Stomach (tissue), 9 donors: ENCODE measurements around the gene ITGAD. TPM values are rescaled to one million over a fixed set of nuclear protein-coding genes. Genes with fewer than 3 reads are reported as not detected.

ENCODE experiments used
- DNase-seq, 2 donors: peaks; one replicate each; pipeline versions ENCODE4 v3.0.0 to v3.0.0-alpha.2; 2013 to 2019
- H3K27ac ChIP-seq, 5 donors: fragments of 200-600 bp in 4 of 5; sonication (generic) in 4 of 5; one replicate each; pipeline ENCODE4 v1.5.1; 2013 to 2019; ENCODE audit warnings: mild to moderate bottlenecking in 1 of 5, moderate library complexity in 1 of 5
- H3K27me3 ChIP-seq, 3 donors: fragments of 200-600 bp; sonication (generic); one replicate each; pipeline ENCODE4 v1.5.1; 2017 to 2019; ENCODE audit warnings: mixed run types in 1 of 3
- H3K36me3 ChIP-seq, 4 donors: fragments of 200-600 bp; sonication (generic); 1 replicate in 3 of 4; 2 replicates in 1 of 4; pipeline ENCODE4 v1.5.1; 2016 to 2019
- H3K4me1 ChIP-seq, 4 donors: fragments of 200-600 bp; sonication (generic); one replicate each; pipeline ENCODE4 v1.5.1; 2016 to 2019
- H3K4me3 ChIP-seq, 4 donors: fragments of 200-600 bp; sonication (generic) in 3 of 4; one replicate each; pipeline ENCODE4 v1.5.1; 2016 to 2019; ENCODE audit warnings: mild to moderate bottlenecking in 1 of 4
- H3K9me3 ChIP-seq, 4 donors: fragments of 200-600 bp; sonication (generic); one replicate each; pipeline ENCODE4 v1.5.1; 2016 to 2019
- CTCF ChIP-seq, 7 experiments: fragments of 450-650 bp in 4 of 7; fragments of 200-600 bp in 3 of 7; sonication (generic) in 3 of 7; IDR thresholded peaks; one replicate each; pipeline ENCODE4 v1.5.1; 2016 to 2019; ENCODE audit warnings: antibody characterized with exemption in 7 of 7, control low read depth in 2 of 7, mild to moderate bottlenecking in 1 of 7
- EP300 ChIP-seq: sonication (generic); formaldehyde crosslinking; IDR thresholded peaks from one replicate; pipeline ENCODE4 v1.6.1; 2017; ENCODE audit warnings: antibody characterized with exemption
- POLR2A ChIP-seq, 4 donors: fragments of 450-650 bp; IDR thresholded peaks; one replicate each; pipeline ENCODE4 v1.6.1; 2016; ENCODE audit warnings: antibody characterized with exemption in 4 of 4, control low read depth in 2 of 4, mild to moderate bottlenecking in 1 of 4, moderate library complexity in 1 of 4
- POLR2AphosphoS5 ChIP-seq, 3 donors: sonication (generic); formaldehyde crosslinking; IDR thresholded peaks; one replicate each; pipeline ENCODE4 v1.6.1; 2016; ENCODE audit warnings: antibody characterized with exemption in 3 of 3
- WGBS, 5 donors: extraction: QIAGEN DNeasy Blood & Tissue Kit in 3 of 5; methylation state at CpG; one replicate each; pipeline versions ENCODE4 v1.1.5 to v1.1.7; 2013 to 2018; 5-methylcytosine and 5-hydroxymethylcytosine counted together
- intact Hi-C: fragments of 100-400 bp; cut with DNase I; formaldehyde crosslinking; loops from one replicate; pipeline ENCODE4 v1.15.1; 2023; ENCODE audit warnings: low total_unique reads
- polyA plus RNA-seq, 3 donors: library from polyadenylated mRNA; stranded (reverse); fragments of 200-250 nt; gene quantifications; one replicate each; pipeline ENCODE4 v1.2.3, GENCODE V29; 2013
- total RNA-seq, 5 donors: library from RNA; depleted of rRNA; stranded (reverse); fragments of >200 nt; gene quantifications; one replicate each; pipeline versions ENCODE4 v1.1.0 to v1.2.3, GENCODE V29; 2014 to 2016
- donor health status: healthy with polysubstance abuse.
- donor health status: Bipolar disorder and iron deficiency.
- donor health status: healthy.

The ITGAD gene
- total and polyA plus RNA-seq, 8 donors, result 0.29 to 0.37 TPM; not detected in 6

GRCh38 chr16:31423241-31423640 is 30.1 kb downstream of the ITGAD start:
- DNase-seq, result no peak
- Histone ChIP-seq H3K4me1 (peaks cover 0 to 11% (median 9%) of the 10 kb centered on the region in 4 donors), H3K9me3 (no peaks in the 10 kb centered on the region), H3K27me3 (peaks cover 0 to 35% (median 6%) of the 10 kb centered on the region in 3 donors), H3K4me3 (no peak overlapping the region), H3K27ac (no peak overlapping the region), H3K36me3 (no peaks in the 10 kb centered on the region)
- intact Hi-C loops, result no loop called here
- TF ChIP-seq EP300 (no peak), POLR2AphosphoS5 (IDR thresholded peaks at IDR 0.05) (no peak), POLR2A (IDR thresholded peaks at IDR 0.05) (no peak), CTCF (IDR thresholded peaks at IDR 0.05) (no peak)
- 58 to 83% (median 77%) methylated on average over 3 of the region's 3 CpGs for WGBS, 5 donors

DNA sequence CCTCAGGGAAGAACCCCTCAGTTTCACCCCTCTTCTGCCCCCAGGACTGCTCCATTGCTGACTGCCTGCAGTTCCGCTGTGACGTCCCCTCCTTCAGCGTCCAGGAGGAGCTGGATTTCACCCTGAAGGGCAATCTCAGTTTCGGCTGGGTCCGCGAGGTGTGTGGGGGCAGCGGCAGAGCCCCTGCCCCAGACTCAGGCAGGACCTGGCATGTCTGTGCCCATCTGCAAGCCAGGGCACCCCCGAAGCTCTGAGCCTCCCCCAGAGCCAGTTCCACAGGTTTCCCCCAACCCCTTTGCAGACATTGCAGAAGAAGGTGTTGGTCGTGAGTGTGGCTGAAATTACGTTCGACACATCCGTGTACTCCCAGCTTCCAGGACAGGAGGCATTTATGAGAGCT is 30.7 kb downstream of the ITGAD start:
- Histone ChIP-seq H3K36me3 (no peaks in the 10 kb centered on the region), H3K4me3 (no peak overlapping the region), H3K9me3 (no peaks in the 10 kb centered on the region), H3K27me3 (peaks cover 0 to 30% (median 6%) of the 10 kb centered on the region in 3 donors), H3K4me1 (peaks cover 0 to 13% (median 11%) of the 10 kb centered on the region in 4 donors), H3K27ac (no peak overlapping the region)
- intact Hi-C loops, result no loop called here
- TF ChIP-seq CTCF (IDR thresholded peaks at IDR 0.05), result no peak
- no peak for TF ChIP-seq EP300
- TF ChIP-seq POLR2AphosphoS5 (IDR thresholded peaks at IDR 0.05), result no peak
- no peak for TF ChIP-seq POLR2A (IDR thresholded peaks at IDR 0.05)
- DNase-seq, result no peak
- 67 to 85% (median 80%) methylated on average over 10 to 12 of the region's 12 CpGs for WGBS, 5 donors

- Histone ChIP-seq H3K27ac (peak overlapping the region in 3 of 5 donors; percentile 31 to 62 (median 41)), H3K9me3 (no peaks in the 10 kb centered on the region), H3K27me3 (peaks cover 0 to 19% (median 3%) of the 10 kb centered on the region in 3 donors), H3K4me1 (peaks cover 0 to 19% (median 11%) of the 10 kb centered on the region in 4 donors), H3K4me3 (peak overlapping the region; percentile 40 to 45 (median 44)), H3K36me3 (no peaks in the 10 kb centered on the region)
- peak; percentile 60 to 80 for DNase-seq
- no peak for TF ChIP-seq EP300
- no peak for TF ChIP-seq CTCF (IDR thresholded peaks at IDR 0.05)
- no peak for TF ChIP-seq POLR2A (IDR thresholded peaks at IDR 0.05)
- no peak for TF ChIP-seq POLR2AphosphoS5 (IDR thresholded peaks at IDR 0.05)
- intact Hi-C loops, result no loop called here
- WGBS, 5 donors, result 17 to 38% (median 27%) methylated on average over 30 to 74 of the region's 83 CpGs
Observed at GRCh38 chr16:31427441-31428278, 34.5 kb downstream of the ITGAD start.

DNA sequence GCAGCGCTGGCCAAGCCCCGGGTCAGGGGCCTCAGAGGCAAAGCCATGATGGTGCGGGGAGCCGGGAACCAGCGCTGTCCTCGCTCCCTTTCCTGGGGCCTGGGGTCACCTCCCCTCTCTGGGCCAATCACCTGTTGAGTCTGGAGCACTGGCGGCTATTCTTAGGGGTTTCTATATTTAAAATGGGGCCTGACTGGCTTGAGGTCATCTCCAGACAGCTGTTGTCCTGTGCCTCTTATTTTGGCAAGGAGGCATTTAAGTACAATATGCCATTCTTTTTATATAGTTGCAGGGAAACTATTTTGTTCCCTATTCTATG is 35.1 kb downstream of the ITGAD start, which contains the start of gene COX6A2:
Gene COX6A2 (minus strand): TSS at position 82 of the 319 bp plus-strand sequence. CDS start 35 bp downstream, at position 47.
- Histone ChIP-seq H3K36me3 (no peaks in the 10 kb centered on the region), H3K4me3 (peak within 1 kb of the TSS; percentile 40 to 45 (median 44)), H3K27me3 (peaks cover 0 to 17% (median 3%) of the 10 kb centered on the region in 3 donors), H3K9me3 (no peaks in the 10 kb centered on the region), H3K27ac (peak within 1 kb of the TSS in 3 of 5 donors; percentile 31 to 62 (median 41)), H3K4me1 (peaks cover 0 to 19% (median 11%) of the 10 kb centered on the region in 4 donors)
- WGBS, 5 donors, result 52 to 62% (median 56%) methylated on average over 7 of the region's 7 CpGs
- intact Hi-C loops, result no loop called here
- TF ChIP-seq EP300, result no peak
- TF ChIP-seq POLR2A (IDR thresholded peaks at IDR 0.05), result no peak
- TF ChIP-seq CTCF (IDR thresholded peaks at IDR 0.05), result no peak
- no peak for TF ChIP-seq POLR2AphosphoS5 (IDR thresholded peaks at IDR 0.05)
- no peak for DNase-seq
